Activated T-helper 1 cell treated with anti-CD3 and anti-CD28 coated beads, Interleukin-12 subunit alpha, Interleukin-12 subunit beta, Interleukin-2, Interleukin-4 antibody, amounts not matched to agents 30 ng/mL and 10 ng/mL and 1 ng/mL, durations not matched to agents 14 hours and 24 hours and 36 hours (primary cell): Measurements from ENCODE around the gene INA. TPM values are rescaled to one million over a fixed set of nuclear protein-coding genes. Genes with fewer than 3 reads are reported as not detected.
"Not testable (repeated sequence)": the region's sequence is repeated elsewhere in the genome, so short reads cannot be mapped to it uniquely, and the experiment has no call there.

Source experiments
- DNase-seq: peaks from one replicate; pipeline ENCODE4 v3.0.0; 2021; ENCODE audit warnings: low spot score
- H3K27ac Mint-ChIP-seq: one replicate; pipeline ENCODE4 v1.8.0; 2021; ENCODE audit warnings: mild to moderate bottlenecking, mixed read lengths
- H3K27me3 Mint-ChIP-seq: one replicate; pipeline ENCODE4 v1.8.0; 2022; ENCODE audit warnings: mild to moderate bottlenecking, moderate library complexity, mixed read lengths; ENCODE audit not compliant: insufficient read depth
- H3K36me3 Mint-ChIP-seq: one replicate; pipeline ENCODE4 v1.8.0; 2021; ENCODE audit warnings: low read depth, mixed read lengths
- H3K4me1 Mint-ChIP-seq: one replicate; pipeline ENCODE4 v1.8.0; 2021; ENCODE audit warnings: low read depth, mixed read lengths
- H3K4me3 Mint-ChIP-seq: one replicate; pipeline ENCODE4 v1.8.0; 2021; ENCODE audit warnings: mild to moderate bottlenecking, moderate library complexity, mixed read lengths
- H3K9me3 Mint-ChIP-seq: one replicate; pipeline ENCODE4 v1.8.0; 2021; ENCODE audit warnings: mixed read lengths
- intact Hi-C: fragments of 100-400 bp; cut with micrococcal nuclease; formaldehyde crosslinking; loops from one replicate; pipeline ENCODE4 v1.15.1; 2024
- total RNA-seq: library from RNA; stranded (reverse); gene quantifications from 2 replicates; pipeline ENCODE4 v1.2.3, GENCODE V29; 2022

INA gene
- total RNA-seq, 1 donor from 2014 or later: 1.5 TPM

GRCh38 chr10:103254113-103254512 lies 22.8 kb upstream of the INA start:
- no peak for DNase-seq
- H3K4me1 Mint-ChIP-seq: peaks cover 18% of the 10 kb centered on the region
- no peak overlapping the region for H3K27ac Mint-ChIP-seq
- intact Hi-C loops: no loop called here
- H3K27me3 Mint-ChIP-seq: peaks cover 12% of the 10 kb centered on the region
- no peaks in the 10 kb centered on the region for H3K36me3 Mint-ChIP-seq
- H3K4me3 Mint-ChIP-seq: no peak overlapping the region
- H3K9me3 Mint-ChIP-seq: peaks cover 11% of the 10 kb centered on the region

GRCh38 chr10:103254538-103255325 lies 22.2 kb upstream of the INA start:
- no peak overlapping the region for H3K27ac Mint-ChIP-seq
- H3K9me3 Mint-ChIP-seq: peaks cover 15% of the 10 kb centered on the region
- DNase-seq: no peak
- intact Hi-C loops: no loop called here
- no peak overlapping the region for H3K4me3 Mint-ChIP-seq
- H3K36me3 Mint-ChIP-seq: no peaks in the 10 kb centered on the region
- H3K27me3 Mint-ChIP-seq: peaks cover 12% of the 10 kb centered on the region
- peaks cover 16% of the 10 kb centered on the region for H3K4me1 Mint-ChIP-seq

GRCh38 chr10:103256613-103257012 lies 20.3 kb upstream of the INA start:
- H3K27me3 Mint-ChIP-seq: peaks cover 12% of the 10 kb centered on the region
- H3K36me3 Mint-ChIP-seq: no peaks in the 10 kb centered on the region
- H3K4me3 Mint-ChIP-seq: no peak overlapping the region
- H3K4me1 Mint-ChIP-seq: peaks cover 9% of the 10 kb centered on the region
- no peak overlapping the region for H3K27ac Mint-ChIP-seq
- intact Hi-C loops: no loop called here
- no peak for DNase-seq
- peaks cover 20% of the 10 kb centered on the region for H3K9me3 Mint-ChIP-seq

GRCh38 chr10:103257812-103258211 lies 19.1 kb upstream of the INA start:
- intact Hi-C loops: no loop called here
- Mint-ChIP-seq H3K27me3 (peaks cover 12% of the 10 kb centered on the region), H3K9me3 (peaks cover 27% of the 10 kb centered on the region), H3K4me1 (peaks cover 9% of the 10 kb centered on the region), H3K36me3 (no peaks in the 10 kb centered on the region), H3K27ac (no peak overlapping the region), H3K4me3 (no peak overlapping the region)
- no peak for DNase-seq

- H3K9me3 Mint-ChIP-seq: peaks cover 27% of the 10 kb centered on the region
- H3K4me3 Mint-ChIP-seq, DNase-seq, H3K36me3 Mint-ChIP-seq, intact Hi-C loops, H3K27ac Mint-ChIP-seq: not testable (repeated sequence)
- peaks cover 12% of the 10 kb centered on the region for H3K27me3 Mint-ChIP-seq
- peaks cover 15% of the 10 kb centered on the region for H3K4me1 Mint-ChIP-seq
Observed at GRCh38 chr10:103258928-103259327, 18.0 kb upstream of the INA start.

GRCh38 chr10:103259989-103260388 lies 16.9 kb upstream of the INA start:
- no peak overlapping the region for H3K27ac Mint-ChIP-seq
- intact Hi-C loops: no loop called here
- H3K9me3 Mint-ChIP-seq: peaks cover 27% of the 10 kb centered on the region
- H3K36me3 Mint-ChIP-seq: peaks cover 1% of the 10 kb centered on the region
- H3K4me1 Mint-ChIP-seq: peaks cover 12% of the 10 kb centered on the region
- no peak for DNase-seq
- peaks cover 11% of the 10 kb centered on the region for H3K27me3 Mint-ChIP-seq
- H3K4me3 Mint-ChIP-seq: no peak overlapping the region

GRCh38 chr10:103262229-103262628 lies 14.7 kb upstream of the INA start:
- Mint-ChIP-seq H3K27me3 (peaks cover 16% of the 10 kb centered on the region), H3K4me1 (peaks cover 6% of the 10 kb centered on the region), H3K9me3 (peaks cover 27% of the 10 kb centered on the region), H3K4me3 (no peak overlapping the region), H3K36me3 (peaks cover 1% of the 10 kb centered on the region), H3K27ac (no peak overlapping the region)
- no peak for DNase-seq
- intact Hi-C loops: no loop called here

- H3K27me3 Mint-ChIP-seq: peaks cover 19% of the 10 kb centered on the region
- H3K27ac Mint-ChIP-seq: no peak overlapping the region
- intact Hi-C loops: loop anchor here (1.0 kb wide), 1 partner anchor 9 kb away; no protein-coding TSS in a partner anchor
- H3K36me3 Mint-ChIP-seq: peaks cover 1% of the 10 kb centered on the region
- H3K9me3 Mint-ChIP-seq: peaks cover 12% of the 10 kb centered on the region
- no peak for DNase-seq
- no peak overlapping the region for H3K4me3 Mint-ChIP-seq
- H3K4me1 Mint-ChIP-seq: peaks cover 6% of the 10 kb centered on the region
Observed at GRCh38 chr10:103265717-103266329, 11.1 kb upstream of the INA start.

- no peaks in the 10 kb centered on the region for H3K4me1 Mint-ChIP-seq
- H3K27ac Mint-ChIP-seq: no peak overlapping the region
- no peak overlapping the region for H3K4me3 Mint-ChIP-seq
- H3K36me3 Mint-ChIP-seq: no peaks in the 10 kb centered on the region
- no peaks in the 10 kb centered on the region for H3K9me3 Mint-ChIP-seq
- no peak for DNase-seq
- intact Hi-C loops: no loop called here
- H3K27me3 Mint-ChIP-seq: peaks cover 31% of the 10 kb centered on the region
Observed at GRCh38 chr10:103273041-103273441, 3.9 kb upstream of the INA start.

- peaks cover 8% of the 10 kb centered on the region for H3K4me1 Mint-ChIP-seq
- H3K27ac Mint-ChIP-seq: no peak overlapping the region
- H3K9me3 Mint-ChIP-seq: peaks cover 5% of the 10 kb centered on the region
- peaks cover 4% of the 10 kb centered on the region for H3K36me3 Mint-ChIP-seq
- H3K4me3 Mint-ChIP-seq: peak overlapping the region; percentile 53
- DNase-seq: no peak
- H3K27me3 Mint-ChIP-seq: peaks cover 38% of the 10 kb centered on the region
- intact Hi-C loops: no loop called here
Observed at GRCh38 chr10:103276251-103276895, 565 bp upstream of the INA start.

GRCh38 chr10:103277713-103278536 lies 987 bp downstream of the INA start:
- DNase-seq: no peak
- peak overlapping the region; percentile 22 for H3K4me3 Mint-ChIP-seq
- no peak overlapping the region for H3K27ac Mint-ChIP-seq
- peaks cover 5% of the 10 kb centered on the region for H3K9me3 Mint-ChIP-seq
- H3K27me3 Mint-ChIP-seq: peaks cover 49% of the 10 kb centered on the region
- peaks cover 8% of the 10 kb centered on the region for H3K4me1 Mint-ChIP-seq
- peaks cover 4% of the 10 kb centered on the region for H3K36me3 Mint-ChIP-seq
- intact Hi-C loops: no loop called here

GRCh38 chr10:103278537-103278823 lies 1.5 kb downstream of the INA start:
- peaks cover 8% of the 10 kb centered on the region for H3K4me1 Mint-ChIP-seq
- peaks cover 4% of the 10 kb centered on the region for H3K36me3 Mint-ChIP-seq
- intact Hi-C loops: no loop called here
- peaks cover 5% of the 10 kb centered on the region for H3K9me3 Mint-ChIP-seq
- DNase-seq: no peak
- peaks cover 52% of the 10 kb centered on the region for H3K27me3 Mint-ChIP-seq
- H3K27ac Mint-ChIP-seq: no peak overlapping the region
- peak overlapping the region; percentile 22 for H3K4me3 Mint-ChIP-seq
